Gastrocnemius medialis (tissue), 4 donors: ENCODE measurements around the gene DHX15. TPM values are rescaled to one million over a fixed set of nuclear protein-coding genes. Genes with fewer than 3 reads are reported as not detected.

Source experiments
- ATAC-seq, 2 donors: fragments of 150-250 bp; one replicate each; pipeline ENCODE4 v1.9.1; 2016
- DNase-seq, 2 donors: peaks; one replicate each; pipeline ENCODE4 v3.0.0-alpha.2; 2019
- H3K27ac ChIP-seq, 4 donors: fragments of 200-600 bp; sonication (generic); 1 replicate in 1 of 4; 2 replicates in 3 of 4; pipeline ENCODE4 v1.5.1; 2016 to 2018; ENCODE audit warnings: mild to moderate bottlenecking in 2 of 4, moderate library complexity in 1 of 4
- H3K27me3 ChIP-seq, 3 donors: fragments of 200-600 bp; sonication (generic) in 2 of 3; 1 replicate in 1 of 3; 2 replicates in 2 of 3; pipeline versions ENCODE4 v1.5.1 to v1.6.0; 2016 to 2019; ENCODE audit warnings: mild to moderate bottlenecking in 1 of 3, moderate library complexity in 1 of 3
- H3K36me3 ChIP-seq, 2 donors: fragments of 200-600 bp; sonication (generic) in 1 of 2; one replicate each; pipeline ENCODE4 v1.5.1; 2017 to 2018
- H3K4me1 ChIP-seq, 2 donors: fragments of 200-600 bp; sonication (generic) in 1 of 2; one replicate each; pipeline ENCODE4 v1.5.1; 2016 to 2017; ENCODE audit warnings: mild to moderate bottlenecking in 2 of 2
- H3K4me3 ChIP-seq, 4 donors: fragments of 200-600 bp; sonication (generic) in 3 of 4; 1 replicate in 1 of 4; 2 replicates in 3 of 4; pipeline ENCODE4 v1.5.1; 2016 to 2019; ENCODE audit warnings: mild to moderate bottlenecking in 2 of 4
- H3K9me3 ChIP-seq, 3 donors: fragments of 200-600 bp; sonication (generic) in 2 of 3; 1 replicate in 1 of 3; 2 replicates in 2 of 3; pipeline ENCODE4 v1.5.1; 2016 to 2019
- POLR2A ChIP-seq, 2 donors: fragments of 450-650 bp; IDR thresholded peaks; one replicate each; pipeline ENCODE4 v1.6.1; 2017; ENCODE audit warnings: antibody characterized with exemption in 2 of 2, mild to moderate bottlenecking in 2 of 2, moderate library complexity in 2 of 2
- in situ Hi-C, 4 donors: fragments of 200-750 bp; cut with MboI; loops; one replicate each; pipeline versions ENCODE4 v1.15.0 to v1.8.0; 2017; ENCODE audit warnings: low sequenced_read_pairs in 4 of 4
- intact Hi-C: fragments of 100-400 bp; cut with DNase I; formaldehyde crosslinking; loops from one replicate; pipeline ENCODE4 v1.15.1; 2023; ENCODE audit warnings: low total_unique reads
- total RNA-seq, 4 donors: library from RNA; depleted of rRNA; stranded (reverse); fragments of >200 nt; gene quantifications; one replicate each; pipeline versions ENCODE4 v1.1.0 to v1.2.3, GENCODE V29; 2016
- TF ChIP-seq, protein P1 (sequence below), 5 experiments: fragments of 450-650 bp in 3 of 5; fragments of 200-600 bp in 2 of 5; sonication (generic) in 2 of 5; IDR thresholded peaks in 4 of 5; conservative IDR thresholded peaks in 1 of 5; 1 replicate in 4 of 5; 2 replicates in 1 of 5; pipeline ENCODE4 v1.5.1; 2016 to 2019; ENCODE audit warnings: antibody characterized with exemption in 5 of 5, mild to moderate bottlenecking in 3 of 5, moderate library complexity in 3 of 5

The DHX15 gene
- total RNA-seq, result 10 to 100 TPM; 50.1 to 88.1 (median 61.2) TPM

DNA sequence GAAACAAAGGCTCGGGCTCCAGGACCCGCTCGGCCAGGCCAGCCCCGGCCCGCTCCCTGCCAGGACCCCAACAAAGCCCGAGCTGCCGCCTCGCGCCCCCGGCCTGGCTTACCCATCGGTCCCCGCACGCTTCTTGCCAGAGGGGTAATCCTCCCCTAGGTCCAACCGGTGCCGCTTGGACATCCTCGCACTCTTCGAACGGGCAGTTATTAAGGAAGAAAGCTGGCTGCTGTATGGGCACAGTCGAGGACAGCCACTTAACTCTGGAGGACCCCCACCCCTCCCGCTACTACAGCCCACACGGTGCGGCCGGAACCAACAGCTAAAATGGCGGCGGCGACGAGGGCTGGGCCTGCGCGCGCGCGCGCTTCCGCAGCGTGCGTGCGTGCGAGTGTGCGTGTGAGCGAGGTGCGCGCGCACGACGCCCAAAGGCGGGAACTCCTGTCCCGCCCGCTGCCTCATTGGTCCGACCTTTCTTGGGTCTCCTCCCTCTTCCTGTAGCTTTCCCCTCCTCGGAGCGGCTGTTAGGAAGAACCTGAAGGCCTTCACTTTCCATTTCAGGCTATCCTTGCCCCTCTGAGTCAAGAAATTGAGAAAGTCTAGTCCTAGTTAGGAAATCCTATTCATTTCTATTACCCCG lies at the start of gene DHX15:
Gene DHX15, minus strand, starts transcription at position 344 of the 640 bp plus-strand sequence. Its CDS starts 161 bp downstream, at position 183.
- in situ Hi-C loops, result loop anchor here in 2 of 4 donors (10.0 to 25.0 kb wide), 2 partner anchors 110 to 1328 kb away; partner anchors contain the start of gene SMIM20 (in 1 of the 2)
- DNase-seq (peak; percentile 91 to 95), ATAC-seq (peak; percentile 93 to 94)
- Histone ChIP-seq H3K36me3 (no peaks in the 10 kb centered on the region), H3K9me3 (no peaks in the 10 kb centered on the region), H3K27ac (peak within 1 kb of the TSS; percentile 92 to 99 (median 98)), H3K4me1 (peaks cover 29 to 37% of the 10 kb centered on the region in 2 donors), H3K27me3 (no peaks in the 10 kb centered on the region), H3K4me3 (peak within 1 kb of the TSS; percentile 81 to 98 (median 94))
- TF ChIP-seq POLR2A (IDR thresholded peaks at IDR 0.05), result peak; percentile 84 to 86
- TF ChIP-seq, protein P1, sequence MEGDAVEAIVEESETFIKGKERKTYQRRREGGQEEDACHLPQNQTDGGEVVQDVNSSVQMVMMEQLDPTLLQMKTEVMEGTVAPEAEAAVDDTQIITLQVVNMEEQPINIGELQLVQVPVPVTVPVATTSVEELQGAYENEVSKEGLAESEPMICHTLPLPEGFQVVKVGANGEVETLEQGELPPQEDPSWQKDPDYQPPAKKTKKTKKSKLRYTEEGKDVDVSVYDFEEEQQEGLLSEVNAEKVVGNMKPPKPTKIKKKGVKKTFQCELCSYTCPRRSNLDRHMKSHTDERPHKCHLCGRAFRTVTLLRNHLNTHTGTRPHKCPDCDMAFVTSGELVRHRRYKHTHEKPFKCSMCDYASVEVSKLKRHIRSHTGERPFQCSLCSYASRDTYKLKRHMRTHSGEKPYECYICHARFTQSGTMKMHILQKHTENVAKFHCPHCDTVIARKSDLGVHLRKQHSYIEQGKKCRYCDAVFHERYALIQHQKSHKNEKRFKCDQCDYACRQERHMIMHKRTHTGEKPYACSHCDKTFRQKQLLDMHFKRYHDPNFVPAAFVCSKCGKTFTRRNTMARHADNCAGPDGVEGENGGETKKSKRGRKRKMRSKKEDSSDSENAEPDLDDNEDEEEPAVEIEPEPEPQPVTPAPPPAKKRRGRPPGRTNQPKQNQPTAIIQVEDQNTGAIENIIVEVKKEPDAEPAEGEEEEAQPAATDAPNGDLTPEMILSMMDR (IDR thresholded peaks at IDR 0.05 in 4 of 5, conservative IDR thresholded peaks at IDR 0.05 in 1 of 5), result peak in 1 of 5 experiments; percentile 11
- intact Hi-C loops, result loop anchor here (1.0 to 10.0 kb wide), 5 partner anchors 113 to 650 kb away; partner anchors contain the start of gene PI4K2B

DNA sequence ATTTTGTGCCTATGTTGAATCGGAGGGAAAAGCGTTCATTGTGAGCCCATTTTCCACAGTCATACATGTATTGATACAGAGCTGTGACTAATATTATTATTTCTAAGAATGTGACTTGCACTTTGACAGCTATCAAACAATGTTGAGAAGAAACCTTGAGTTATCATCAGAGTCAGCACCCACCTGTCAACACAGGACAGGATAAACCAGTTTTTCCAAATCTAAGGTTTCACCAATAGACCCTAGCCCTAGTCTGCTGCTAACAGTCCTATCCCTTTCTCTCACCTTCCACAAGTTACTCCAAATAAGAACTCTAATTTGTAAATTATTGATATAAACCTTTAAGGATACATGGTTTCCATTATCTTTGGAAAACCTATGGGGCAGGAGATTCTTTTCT lies 47.7 kb upstream of the DHX15 start:
- intact Hi-C loops, result no loop called here

DNA sequence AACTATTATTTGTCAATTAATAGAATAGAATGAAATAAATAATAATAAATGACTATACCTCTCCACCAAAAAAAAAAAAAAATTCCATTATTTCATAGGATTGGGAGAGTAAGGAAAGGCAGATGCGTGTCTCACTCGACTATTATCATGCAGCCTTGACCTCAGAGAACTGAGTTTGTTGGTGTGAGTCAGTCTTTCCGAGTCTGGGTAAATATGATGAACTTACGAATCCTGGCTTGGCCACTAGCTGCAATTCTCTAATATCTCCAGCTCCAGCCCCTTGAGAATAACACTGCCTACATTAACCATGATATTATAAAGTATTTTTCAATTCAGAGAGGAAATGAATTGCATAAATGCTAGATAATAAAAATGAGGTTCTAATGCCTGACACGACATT lies 46.6 kb upstream of the DHX15 start:
- Histone ChIP-seq H3K4me3 (no peak overlapping the region), H3K27me3 (no peaks in the 10 kb centered on the region), H3K27ac (no peak overlapping the region), H3K4me1 (no peaks in the 10 kb centered on the region), H3K36me3 (no peaks in the 10 kb centered on the region), H3K9me3 (no peaks in the 10 kb centered on the region)
- intact Hi-C loops, result no loop called here
- ATAC-seq, result no peak
- DNase-seq, result no peak
- no peak for TF ChIP-seq POLR2A (IDR thresholded peaks at IDR 0.05)
- TF ChIP-seq, protein P1 (IDR thresholded peaks at IDR 0.05 in 4 of 5, conservative IDR thresholded peaks at IDR 0.05 in 1 of 5), result no peak
- in situ Hi-C loops, result no loop called here

More for the DNA sequence above, 47.7 kb upstream of the DHX15 start:
- Histone ChIP-seq H3K4me3 (no peak overlapping the region), H3K4me1 (no peaks in the 10 kb centered on the region), H3K27me3 (no peaks in the 10 kb centered on the region), H3K27ac (no peak overlapping the region), H3K36me3 (no peaks in the 10 kb centered on the region), H3K9me3 (no peaks in the 10 kb centered on the region)
- in situ Hi-C loops, result no loop called here
- ATAC-seq (no peak), DNase-seq (no peak)
- TF ChIP-seq, protein P1 (IDR thresholded peaks at IDR 0.05 in 4 of 5, conservative IDR thresholded peaks at IDR 0.05 in 1 of 5), result no peak
- TF ChIP-seq POLR2A (IDR thresholded peaks at IDR 0.05), result no peak

DNA sequence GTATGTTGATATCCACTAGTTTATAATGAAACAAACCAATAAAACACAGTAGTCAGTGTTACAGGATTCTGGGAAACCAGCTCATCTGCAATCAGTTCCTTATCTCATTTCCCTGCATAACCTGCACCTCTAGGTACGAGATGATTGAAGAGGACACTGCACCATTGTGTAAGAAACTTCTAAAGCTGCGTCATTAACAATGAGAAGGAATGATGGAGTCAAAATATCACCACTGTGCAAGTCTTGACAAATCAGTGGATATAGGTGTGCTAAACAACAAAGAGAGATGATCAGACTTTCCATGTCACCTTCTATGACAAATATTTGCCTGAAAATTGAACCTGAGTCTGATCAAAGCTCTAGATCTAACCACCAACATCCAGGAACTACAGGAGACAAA lies 40.7 kb upstream of the DHX15 start:
- Histone ChIP-seq H3K27me3 (no peaks in the 10 kb centered on the region), H3K4me1 (no peaks in the 10 kb centered on the region), H3K36me3 (no peaks in the 10 kb centered on the region), H3K9me3 (no peaks in the 10 kb centered on the region), H3K4me3 (no peak overlapping the region), H3K27ac (no peak overlapping the region)
- no peak for TF ChIP-seq POLR2A (IDR thresholded peaks at IDR 0.05)
- TF ChIP-seq, protein P1 (IDR thresholded peaks at IDR 0.05 in 4 of 5, conservative IDR thresholded peaks at IDR 0.05 in 1 of 5), result no peak
- in situ Hi-C loops (no loop called here), intact Hi-C loops (no loop called here)
- DNase-seq, result no peak
- ATAC-seq, result no peak
